ENCODE measurements around the gene DCAKD. TPM values are rescaled to one million over a fixed set of nuclear protein-coding genes. Genes with fewer than 3 reads are reported as not detected.

DCAKD gene
- total RNA-seq, 4 donors from 2014 or later: 19.7 to 44.5 (median 29.8) TPM

DNA sequence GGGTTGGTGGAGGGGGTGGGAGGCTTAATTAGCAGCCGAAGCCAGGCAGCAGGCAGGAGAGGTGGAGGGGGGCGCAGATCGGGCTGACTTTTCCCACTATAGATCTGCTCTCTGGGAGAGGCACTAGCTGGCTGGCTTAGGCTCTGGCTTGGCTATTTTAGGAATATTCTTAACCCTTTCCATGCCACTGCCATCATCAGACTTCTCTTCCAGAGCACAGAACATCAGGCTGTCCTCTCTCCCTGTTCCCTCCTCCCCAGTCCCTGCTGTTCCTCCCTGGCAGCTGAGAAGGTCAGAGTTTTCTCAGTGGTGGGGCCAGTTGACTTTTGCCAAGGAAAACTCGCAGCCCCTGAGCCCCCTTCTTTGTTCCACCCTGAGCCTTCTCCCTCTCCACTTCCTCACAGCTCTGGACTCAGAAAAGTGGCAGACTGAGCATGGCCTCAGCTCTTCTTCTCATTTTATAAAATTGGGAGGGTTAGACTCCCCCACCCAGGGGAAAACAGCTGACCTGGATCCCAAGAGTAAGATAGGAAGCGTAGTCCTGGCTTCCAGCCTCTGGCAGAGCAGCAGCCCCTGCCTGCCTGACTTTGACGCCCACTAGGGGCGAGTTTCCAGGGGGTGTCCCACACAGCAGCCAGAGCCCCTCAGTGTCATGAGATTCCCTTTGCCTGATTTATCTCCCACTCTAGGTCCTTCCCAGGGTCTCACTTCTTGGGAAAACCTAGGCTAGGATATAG, 73.5 kb downstream of the DCAKD start:
- TF ChIP-seq, protein P1, sequence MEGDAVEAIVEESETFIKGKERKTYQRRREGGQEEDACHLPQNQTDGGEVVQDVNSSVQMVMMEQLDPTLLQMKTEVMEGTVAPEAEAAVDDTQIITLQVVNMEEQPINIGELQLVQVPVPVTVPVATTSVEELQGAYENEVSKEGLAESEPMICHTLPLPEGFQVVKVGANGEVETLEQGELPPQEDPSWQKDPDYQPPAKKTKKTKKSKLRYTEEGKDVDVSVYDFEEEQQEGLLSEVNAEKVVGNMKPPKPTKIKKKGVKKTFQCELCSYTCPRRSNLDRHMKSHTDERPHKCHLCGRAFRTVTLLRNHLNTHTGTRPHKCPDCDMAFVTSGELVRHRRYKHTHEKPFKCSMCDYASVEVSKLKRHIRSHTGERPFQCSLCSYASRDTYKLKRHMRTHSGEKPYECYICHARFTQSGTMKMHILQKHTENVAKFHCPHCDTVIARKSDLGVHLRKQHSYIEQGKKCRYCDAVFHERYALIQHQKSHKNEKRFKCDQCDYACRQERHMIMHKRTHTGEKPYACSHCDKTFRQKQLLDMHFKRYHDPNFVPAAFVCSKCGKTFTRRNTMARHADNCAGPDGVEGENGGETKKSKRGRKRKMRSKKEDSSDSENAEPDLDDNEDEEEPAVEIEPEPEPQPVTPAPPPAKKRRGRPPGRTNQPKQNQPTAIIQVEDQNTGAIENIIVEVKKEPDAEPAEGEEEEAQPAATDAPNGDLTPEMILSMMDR (IDR thresholded peaks at IDR 0.05; ENCODE audit: low read depth): no peak

DNA sequence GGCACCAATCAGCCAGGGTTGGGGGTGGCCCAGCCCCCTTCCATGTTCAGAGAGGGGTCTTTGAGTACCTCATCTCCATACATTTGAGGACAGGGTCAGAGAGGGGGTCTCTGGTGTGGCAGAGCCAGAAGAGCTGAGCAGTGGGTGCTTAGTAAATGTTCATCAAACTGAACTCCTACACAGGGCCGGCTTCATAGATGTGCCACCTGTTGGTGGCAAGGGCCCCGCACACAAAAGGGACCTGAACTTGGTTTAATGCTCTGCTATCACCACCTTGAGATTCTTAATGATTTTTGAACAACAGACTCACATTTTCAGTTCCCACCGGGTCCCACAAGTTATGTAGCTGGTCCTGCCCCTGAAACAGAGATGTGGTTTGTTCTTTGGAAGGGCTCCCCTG, 74.4 kb downstream of the DCAKD start:
- TF ChIP-seq, protein P1 (IDR thresholded peaks at IDR 0.05; ENCODE audit: low read depth): no peak

DNA sequence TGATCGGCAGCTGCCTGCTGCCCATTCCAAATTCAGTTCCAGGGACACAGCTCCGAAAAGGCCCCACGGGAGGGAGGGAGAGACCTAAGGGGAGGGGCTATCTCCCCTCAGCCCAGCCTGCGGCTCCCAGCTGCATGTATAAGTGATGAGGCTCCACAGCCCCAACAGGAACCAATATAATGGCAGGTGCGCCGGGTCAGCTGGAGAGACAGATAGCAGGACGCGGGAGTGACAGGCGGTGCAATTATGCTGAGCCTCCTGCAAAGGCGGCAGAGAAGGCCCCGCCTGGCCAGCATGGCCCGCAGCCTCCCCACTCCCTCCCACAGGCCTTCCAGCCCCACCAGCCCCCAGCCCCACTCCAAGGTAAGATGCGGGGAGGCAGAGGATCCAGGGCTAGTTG, 75.2 kb downstream of the DCAKD start:
- TF ChIP-seq, protein P1 (IDR thresholded peaks at IDR 0.05; ENCODE audit: low read depth): no peak

Small RNAs within 50 kb of the gene (small RNA-seq; reads per million reads assigned to genes)
- gene AC015936.2 (not detected), gene RF00019 (0.49 reads per million)

Other genes starting within 250 kb of the DCAKD start
- gene GJC1, start 221.3 kb downstream of the DCAKD start, total RNA-seq: 10 to 100 TPM in 2 of 4 donors, 1 to 10 TPM in 2; 5.9 to 19.8 (median 8.8) TPM
- gene HIGD1B, start 203.7 kb downstream of the DCAKD start, total RNA-seq: 1 to 10 TPM in 1 of 4 donors, not detected in 3; 2.8 TPM
- 10 to 100 TPM; 52.0 to 74.0 (median 66.8) TPM for gene EFTUD2, start 152.2 kb downstream of the DCAKD start, total RNA-seq
- 10 to 100 TPM in 1 of 4 donors, 1 to 10 TPM in 3; 2.4 to 15.3 (median 5.2) TPM for gene GFAP, start 136.1 kb downstream of the DCAKD start, total RNA-seq
- 1 to 10 TPM in 1 of 4 donors, under 1 TPM in 1, not detected in 2; 0.66 to 1.4 TPM for gene KIF18B, start 103.9 kb downstream of the DCAKD start, total RNA-seq
- not detected for gene C1QL1, start 83.3 kb downstream of the DCAKD start, total RNA-seq
- gene NMT1, start 9.7 kb upstream of the DCAKD start, total RNA-seq: 10 to 100 TPM; 64.7 to 99.8 (median 80.6) TPM
- 10 to 100 TPM in 3 of 4 donors, 1 to 10 TPM in 1; 5.9 to 48.0 (median 31.6) TPM for gene PLCD3, start 80.9 kb upstream of the DCAKD start, total RNA-seq
- 10 to 100 TPM in 2 of 4 donors, 1 to 10 TPM in 2; 5.1 to 23.4 (median 9.5) TPM for gene ACBD4, start 84.1 kb upstream of the DCAKD start, total RNA-seq
- gene HEXIM1, start 96.8 kb upstream of the DCAKD start, total RNA-seq: 10 to 100 TPM; 14.5 to 20.5 (median 16.1) TPM
- gene HEXIM2, start 110.2 kb upstream of the DCAKD start, total RNA-seq: 10 to 100 TPM in 2 of 4 donors, 1 to 10 TPM in 2; 3.4 to 10.4 (median 8.8) TPM
- 10 to 100 TPM; 14.3 to 39.9 (median 28.9) TPM for gene FMNL1, start 170.3 kb upstream of the DCAKD start, total RNA-seq
- not detected for gene SPATA32, start 210.5 kb upstream of the DCAKD start, total RNA-seq